Measurements from ENCODE around the gene SLC16A9.
"Not testable (repeated sequence)": the region's sequence is repeated elsewhere in the genome, so short reads cannot be mapped to it uniquely, and the experiment has no call there.

SLC16A9 gene

DNA sequence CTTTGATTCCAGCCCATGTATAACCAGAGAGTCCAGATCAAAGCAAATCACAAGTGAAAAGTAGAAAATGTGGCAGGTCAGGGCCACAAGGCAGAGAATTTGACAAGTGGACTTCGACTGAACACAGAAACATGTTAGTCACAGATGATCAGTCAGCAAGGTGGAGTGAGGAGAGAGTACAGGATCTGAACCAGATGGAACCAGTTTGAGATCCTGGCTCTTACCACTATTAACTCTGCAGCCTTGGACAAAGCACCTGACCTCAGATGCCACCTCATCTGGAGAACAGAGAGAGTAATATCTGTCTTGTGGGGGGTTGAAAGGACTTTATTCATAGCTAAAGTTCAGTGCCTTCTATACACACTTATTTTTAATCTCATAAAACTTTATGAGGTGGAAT is 39.2 kb upstream of the SLC16A9 start:
- no peak overlapping the region for H3K4me2 ChIP-seq (ENCODE audit: low read length)
- H3K9me2 ChIP-seq (ENCODE audit: low read depth, low read length): no peaks in the 10 kb centered on the region
- TF ChIP-seq, protein P1, sequence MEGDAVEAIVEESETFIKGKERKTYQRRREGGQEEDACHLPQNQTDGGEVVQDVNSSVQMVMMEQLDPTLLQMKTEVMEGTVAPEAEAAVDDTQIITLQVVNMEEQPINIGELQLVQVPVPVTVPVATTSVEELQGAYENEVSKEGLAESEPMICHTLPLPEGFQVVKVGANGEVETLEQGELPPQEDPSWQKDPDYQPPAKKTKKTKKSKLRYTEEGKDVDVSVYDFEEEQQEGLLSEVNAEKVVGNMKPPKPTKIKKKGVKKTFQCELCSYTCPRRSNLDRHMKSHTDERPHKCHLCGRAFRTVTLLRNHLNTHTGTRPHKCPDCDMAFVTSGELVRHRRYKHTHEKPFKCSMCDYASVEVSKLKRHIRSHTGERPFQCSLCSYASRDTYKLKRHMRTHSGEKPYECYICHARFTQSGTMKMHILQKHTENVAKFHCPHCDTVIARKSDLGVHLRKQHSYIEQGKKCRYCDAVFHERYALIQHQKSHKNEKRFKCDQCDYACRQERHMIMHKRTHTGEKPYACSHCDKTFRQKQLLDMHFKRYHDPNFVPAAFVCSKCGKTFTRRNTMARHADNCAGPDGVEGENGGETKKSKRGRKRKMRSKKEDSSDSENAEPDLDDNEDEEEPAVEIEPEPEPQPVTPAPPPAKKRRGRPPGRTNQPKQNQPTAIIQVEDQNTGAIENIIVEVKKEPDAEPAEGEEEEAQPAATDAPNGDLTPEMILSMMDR (IDR thresholded peaks at IDR 0.05; ENCODE audit: low read length): no peak
- H3K9me3 ChIP-seq (ENCODE audit: low read length): no peaks in the 10 kb centered on the region
- no peak overlapping the region for H3K4me3 ChIP-seq (ENCODE audit: low read depth, low read length, poor library complexity, severe bottlenecking)
- no peaks in the 10 kb centered on the region for H3F3A ChIP-seq (ENCODE audit: insufficient read depth, low read length)
- H3K36me3 ChIP-seq (ENCODE audit: insufficient read depth, low read length): no peaks in the 10 kb centered on the region
- H3K27me3 ChIP-seq (ENCODE audit: insufficient read depth, low read length): no peaks in the 10 kb centered on the region
- H2AFZ ChIP-seq (ENCODE audit: low read length): no peak overlapping the region
- no peak overlapping the region for H3K27ac ChIP-seq (ENCODE audit: low read depth, low read length, poor library complexity, severe bottlenecking)
- no peak overlapping the region for H3K9ac ChIP-seq (ENCODE audit: low read length)
- no peaks in the 10 kb centered on the region for H3K79me2 ChIP-seq (ENCODE audit: insufficient read depth, low read length)
- H3K4me1 ChIP-seq (ENCODE audit: insufficient read depth, low read length, severe bottlenecking): no peaks in the 10 kb centered on the region
- no peaks in the 10 kb centered on the region for H4K20me1 ChIP-seq (ENCODE audit: insufficient read depth, low read length)

DNA sequence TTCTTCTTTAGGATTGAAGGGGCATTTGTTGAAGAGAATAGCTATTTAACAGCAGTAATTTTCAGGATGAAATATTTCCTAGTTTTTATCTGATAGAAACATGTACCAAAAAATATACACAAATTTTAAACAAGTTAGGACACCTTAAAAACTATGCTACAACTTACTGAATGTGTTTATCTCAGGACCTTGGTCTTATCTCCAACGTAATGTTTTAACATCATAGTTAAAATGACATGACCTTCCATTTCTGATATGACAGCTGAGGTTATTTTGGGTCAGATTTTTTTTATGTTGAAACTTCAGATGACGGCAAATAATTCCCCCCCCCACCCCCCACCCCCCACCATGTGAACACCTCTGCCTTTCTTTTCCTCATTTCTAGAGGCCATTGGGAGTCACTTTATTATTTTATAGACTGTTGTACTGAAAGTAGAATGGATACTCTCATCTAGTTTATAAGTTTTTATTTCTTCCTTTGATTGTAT is 35.6 kb upstream of the SLC16A9 start:
- Histone ChIP-seq H3K4me3 (ENCODE audit: low read depth, low read length, poor library complexity, severe bottlenecking) (no peak overlapping the region), H3K36me3 (ENCODE audit: insufficient read depth, low read length) (no peaks in the 10 kb centered on the region), H4K20me1 (ENCODE audit: insufficient read depth, low read length) (no peaks in the 10 kb centered on the region), H3K9me2 (ENCODE audit: low read depth, low read length) (no peaks in the 10 kb centered on the region), H3K9me3 (ENCODE audit: low read length) (no peaks in the 10 kb centered on the region), H2AFZ (ENCODE audit: low read length) (no peak overlapping the region), H3F3A (ENCODE audit: insufficient read depth, low read length) (no peaks in the 10 kb centered on the region), H3K27me3 (ENCODE audit: insufficient read depth, low read length) (no peaks in the 10 kb centered on the region), H3K27ac (ENCODE audit: low read depth, low read length, poor library complexity, severe bottlenecking) (no peak overlapping the region), H3K4me1 (ENCODE audit: insufficient read depth, low read length, severe bottlenecking) (no peaks in the 10 kb centered on the region), H3K4me2 (ENCODE audit: low read length) (no peak overlapping the region), H3K9ac (ENCODE audit: low read length) (no peak overlapping the region), H3K79me2 (ENCODE audit: insufficient read depth, low read length) (no peaks in the 10 kb centered on the region)
- TF ChIP-seq, protein P1 (IDR thresholded peaks at IDR 0.05; ENCODE audit: low read length): no peak
- no peak for TF ChIP-seq EZH2 (IDR thresholded peaks at IDR 0.05; ENCODE audit: borderline replicate concordance, low read length)

DNA sequence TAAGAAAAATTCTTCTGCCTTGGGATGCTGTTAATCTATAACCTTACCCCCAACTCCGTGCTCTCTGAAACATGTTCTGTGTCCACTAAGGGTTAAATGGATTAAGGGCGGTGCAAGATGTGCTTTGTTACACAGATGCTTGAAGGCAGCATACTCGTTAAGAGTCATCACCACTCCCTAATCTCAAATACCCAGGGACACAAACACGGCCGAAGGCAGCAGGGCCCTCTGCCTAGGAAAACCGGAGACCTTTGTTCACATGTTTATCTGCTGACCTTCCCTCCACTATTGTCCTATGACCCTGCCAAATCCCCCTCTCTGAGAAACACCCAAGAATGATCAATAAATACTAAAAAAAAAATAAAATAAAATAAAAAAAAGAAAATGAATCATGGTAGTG is 35.1 kb upstream of the SLC16A9 start:
- H4K20me1 ChIP-seq (ENCODE audit: insufficient read depth, low read length); H3K4me2 ChIP-seq (ENCODE audit: low read length); H3K4me1 ChIP-seq (ENCODE audit: insufficient read depth, low read length, severe bottlenecking); H3K27ac ChIP-seq (ENCODE audit: low read depth, low read length, poor library complexity, severe bottlenecking); H2AFZ ChIP-seq (ENCODE audit: low read length); H3K9me2 ChIP-seq (ENCODE audit: low read depth, low read length); H3K36me3 ChIP-seq (ENCODE audit: insufficient read depth, low read length); H3K27me3 ChIP-seq (ENCODE audit: insufficient read depth, low read length); H3K79me2 ChIP-seq (ENCODE audit: insufficient read depth, low read length); H3K9ac ChIP-seq (ENCODE audit: low read length); H3K4me3 ChIP-seq (ENCODE audit: low read depth, low read length, poor library complexity, severe bottlenecking); H3F3A ChIP-seq (ENCODE audit: insufficient read depth, low read length); H3K9me3 ChIP-seq (ENCODE audit: low read length): not testable (repeated sequence)

DNA sequence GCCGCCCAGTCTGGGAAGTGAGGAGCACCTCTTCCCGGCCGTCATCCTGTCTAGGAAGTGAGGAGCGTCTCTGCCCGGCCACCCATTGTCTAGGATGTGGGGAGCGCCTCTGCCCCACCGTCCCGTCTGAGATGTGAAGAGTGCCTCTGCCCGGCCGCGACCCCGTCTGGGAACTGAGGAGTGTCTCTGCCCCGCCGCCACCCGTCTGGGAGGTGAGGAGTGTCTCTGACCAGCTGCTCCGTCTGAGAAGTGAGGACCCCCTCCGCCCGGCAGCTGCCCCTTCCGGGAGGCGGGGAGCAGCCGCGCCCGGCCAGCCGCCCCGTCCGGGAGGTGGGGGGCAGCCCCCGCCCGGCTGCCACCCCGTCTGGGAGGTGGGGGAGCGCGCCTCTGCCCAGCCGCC is 34.5 kb upstream of the SLC16A9 start:
- not testable (repeated sequence) for H3K4me1 ChIP-seq (ENCODE audit: insufficient read depth, low read length, severe bottlenecking); H3K79me2 ChIP-seq (ENCODE audit: insufficient read depth, low read length); H3F3A ChIP-seq (ENCODE audit: insufficient read depth, low read length); H3K9ac ChIP-seq (ENCODE audit: low read length); H3K9me3 ChIP-seq (ENCODE audit: low read length); H3K36me3 ChIP-seq (ENCODE audit: insufficient read depth, low read length); H3K27me3 ChIP-seq (ENCODE audit: insufficient read depth, low read length); H3K4me2 ChIP-seq (ENCODE audit: low read length); H3K27ac ChIP-seq (ENCODE audit: low read depth, low read length, poor library complexity, severe bottlenecking); H2AFZ ChIP-seq (ENCODE audit: low read length); H3K4me3 ChIP-seq (ENCODE audit: low read depth, low read length, poor library complexity, severe bottlenecking); H3K9me2 ChIP-seq (ENCODE audit: low read depth, low read length); H4K20me1 ChIP-seq (ENCODE audit: insufficient read depth, low read length)
